ENCODE results near the gene DIAPH2. TPM values are rescaled to one million over a fixed set of nuclear protein-coding genes. Genes with fewer than 3 reads are reported as not detected.

Gene DIAPH2
- total RNA-seq, 2 donors from 2014 or later = 15.2 to 23.3 TPM

DNA sequence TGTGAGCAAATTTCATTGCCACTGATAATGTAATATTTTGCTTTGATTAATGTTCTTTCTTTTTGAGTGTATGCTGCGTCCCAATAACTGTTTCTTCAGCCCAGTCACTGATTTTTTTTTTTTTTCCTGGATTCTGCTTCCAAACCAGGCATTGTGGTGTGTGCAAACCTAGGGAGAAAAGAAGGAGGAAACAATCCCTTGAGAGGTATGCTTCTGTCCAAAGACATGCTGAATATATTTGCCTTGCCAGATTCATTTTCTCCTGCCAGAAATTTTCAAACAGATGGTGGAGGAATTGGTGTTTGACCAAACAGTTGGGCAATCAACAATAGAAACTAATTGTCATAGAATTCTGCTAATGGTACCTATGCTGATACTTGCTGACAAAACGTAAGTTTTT, 952.6 kb downstream of the DIAPH2 start:
- Histone ChIP-seq H3K4me3 (no peak overlapping the region), H3K27ac (no peak overlapping the region), H3K36me3 (replicated peaks in 1 of 2; ENCODE audit: insufficient read depth in 1 of 2, low read depth in 2 of 2) (no peaks in the 10 kb centered on the region), H3K4me1 (no peaks in the 10 kb centered on the region), H3K9me3 (no peaks in the 10 kb centered on the region), H3K27me3 (no peaks in the 10 kb centered on the region)
- TF ChIP-seq CTCF (IDR thresholded peaks at IDR 0.05) = no peak
- no peak for TF ChIP-seq POLR2A (IDR thresholded peaks at IDR 0.05)
- intact Hi-C loops (cut with DNase I) = no loop called here
- DNase-seq (no peak), ATAC-seq (no peak)
- 70 to 80% methylated on average over 2 of the region's 2 CpGs for WGBS, 2 donors

GRCh38 chrX:97638621-97639020, 954.0 kb downstream of the DIAPH2 start:
- Histone ChIP-seq H3K27ac (no peak overlapping the region), H3K36me3 (replicated peaks in 1 of 2; ENCODE audit: insufficient read depth in 1 of 2, low read depth in 2 of 2) (no peaks in the 10 kb centered on the region), H3K4me3 (no peak overlapping the region), H3K4me1 (no peaks in the 10 kb centered on the region), H3K9me3 (no peaks in the 10 kb centered on the region), H3K27me3 (no peaks in the 10 kb centered on the region)
- ATAC-seq = no peak
- DNase-seq = no peak
- no peak for TF ChIP-seq CTCF (IDR thresholded peaks at IDR 0.05)
- TF ChIP-seq POLR2A (IDR thresholded peaks at IDR 0.05) = no peak
- intact Hi-C loops (cut with DNase I) = no loop called here
- WGBS, 2 donors = 30 to 48% methylated on average over 3 of the region's 3 CpGs

- Histone ChIP-seq H3K27me3 (no peaks in the 10 kb centered on the region), H3K27ac (no peak overlapping the region), H3K36me3 (replicated peaks in 1 of 2; ENCODE audit: insufficient read depth in 1 of 2, low read depth in 2 of 2) (no peaks in the 10 kb centered on the region), H3K9me3 (no peaks in the 10 kb centered on the region), H3K4me1 (no peaks in the 10 kb centered on the region), H3K4me3 (no peak overlapping the region)
- no peak for TF ChIP-seq POLR2A (IDR thresholded peaks at IDR 0.05)
- no peak for TF ChIP-seq CTCF (IDR thresholded peaks at IDR 0.05)
- 40 to 49% methylated on average over 5 of the region's 5 CpGs for WGBS, 2 donors
- ATAC-seq = no peak
- DNase-seq = no peak
- intact Hi-C loops (cut with DNase I) = no loop called here
Observed at GRCh38 chrX:97639526-97639925, 954.9 kb downstream of the DIAPH2 start.

Small RNA genes lying within 50 kb of the gene (small RNA-seq; reads per million reads assigned to genes)
- not detected for gene RF00017
- not detected for gene RF00019
- not detected for gene RN7SL74P

Other genes with a start within 250 kb of the DIAPH2 start
- gene RPA4, start 199.1 kb downstream of the DIAPH2 start, total RNA-seq = 1 to 10 TPM in 1 of 2 donors, under 1 TPM in 1; 0.99 to 2.9 TPM

Measured in body of pancreas (tissue), 4 donors.